ENCODE results near the gene KCNK2.

The KCNK2 gene

DNA sequence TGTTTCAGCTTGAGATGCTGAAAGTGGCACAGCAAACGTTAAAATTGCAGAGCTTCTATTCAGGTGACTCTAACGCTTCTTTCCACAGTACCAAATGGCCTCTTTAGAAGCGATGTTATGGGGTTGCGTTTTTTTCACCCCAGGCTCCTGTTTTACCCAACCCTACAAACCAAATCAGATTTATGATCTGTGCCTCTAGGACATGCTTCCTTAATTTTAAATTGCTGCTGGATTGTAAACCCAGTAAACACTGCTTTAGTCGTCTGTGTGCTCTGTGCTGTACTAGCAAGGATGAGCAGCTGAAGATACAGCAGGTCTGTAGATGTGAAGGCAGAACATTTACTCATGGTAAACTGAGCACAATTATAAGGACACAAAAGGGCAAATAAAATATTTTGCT lies 13.0 kb downstream of the KCNK2 start:
- no peak for DNase-seq (ENCODE audit: low spot score)

DNA sequence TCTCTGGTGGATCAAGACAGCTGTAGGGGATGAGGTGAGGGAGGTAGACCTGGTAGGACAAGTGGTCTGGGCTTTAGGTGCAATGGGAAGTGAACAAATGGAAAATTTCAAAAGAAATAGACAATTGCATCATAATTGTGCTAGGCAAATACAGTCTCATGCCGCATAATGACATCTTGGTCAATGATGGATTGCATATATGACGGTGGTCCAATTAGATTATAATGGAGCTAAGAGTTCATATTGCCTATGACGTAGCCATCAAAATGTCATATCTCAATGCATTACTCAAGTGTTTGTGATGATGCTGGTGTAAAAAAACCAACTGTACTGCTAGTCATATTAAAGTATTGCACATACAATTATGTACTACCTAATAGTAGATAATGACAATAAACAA lies 19.0 kb downstream of the KCNK2 start:
- no peak for DNase-seq (ENCODE audit: low spot score)

DNA sequence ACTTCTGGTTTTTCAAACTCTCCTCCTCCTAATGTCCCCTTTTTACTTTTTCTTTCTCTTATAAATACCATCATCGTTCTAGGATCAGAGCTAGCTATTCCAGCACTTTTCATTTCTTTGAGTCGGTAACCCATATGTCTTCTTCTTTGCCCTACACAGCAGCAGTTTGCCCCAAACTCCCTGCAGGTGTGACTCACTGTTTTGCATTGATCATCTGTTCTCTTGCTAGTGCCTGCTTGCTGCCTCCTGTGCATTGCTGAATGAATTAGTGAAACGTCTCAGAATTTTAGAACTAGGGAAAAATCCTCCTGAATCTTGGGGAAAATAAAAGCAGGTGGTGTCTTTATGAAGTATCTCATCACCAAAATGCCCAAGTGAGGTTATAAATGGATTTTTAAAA lies 21.7 kb downstream of the KCNK2 start:
- DNase-seq (ENCODE audit: low spot score), result no peak

GRCh38 chr1:215106067-215106466 lies 23.5 kb downstream of the KCNK2 start:
- DNase-seq (ENCODE audit: low spot score), result no peak

DNA sequence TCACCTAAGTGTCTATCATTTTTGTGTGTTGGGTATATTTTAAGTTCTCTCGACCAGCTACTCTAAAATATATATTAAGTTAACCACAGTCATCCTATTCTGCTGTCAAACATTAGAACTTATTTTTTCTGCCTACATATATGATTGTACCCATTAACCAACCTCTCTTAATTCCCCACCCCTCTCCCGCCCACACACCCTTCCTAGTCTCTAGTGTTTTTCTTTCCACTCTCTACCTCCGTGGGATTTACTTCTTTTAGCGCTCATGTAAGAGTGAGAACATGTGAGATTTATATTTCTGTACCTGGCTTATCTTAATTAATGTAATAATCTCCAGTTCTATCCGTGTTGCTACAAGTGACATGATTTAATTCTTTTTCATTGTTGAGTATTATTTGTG lies 26.6 kb downstream of the KCNK2 start:
- no peak for DNase-seq (ENCODE audit: low spot score)

- DNase-seq (ENCODE audit: low spot score), result no peak
Observed at GRCh38 chr1:215111916-215112315, 29.4 kb downstream of the KCNK2 start.

DNA sequence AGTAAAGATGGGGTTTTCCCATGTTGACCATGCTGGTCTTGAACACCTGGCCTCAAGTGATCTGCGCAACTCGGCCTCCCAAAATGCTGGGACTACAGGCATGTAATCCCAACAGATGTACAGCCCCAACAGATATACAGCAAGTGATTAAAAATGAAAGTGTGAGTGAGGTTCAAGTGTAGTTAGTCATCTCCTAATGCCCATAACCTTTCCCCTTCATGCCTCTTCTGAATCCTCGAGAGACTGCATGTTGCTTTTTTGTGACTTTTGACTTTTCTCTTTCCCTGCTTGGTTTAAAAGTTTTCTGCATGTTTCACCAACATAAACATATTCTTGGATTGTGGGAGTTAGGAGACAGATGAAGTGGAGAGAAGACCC lies 31.2 kb downstream of the KCNK2 start:
- no peak for DNase-seq (ENCODE audit: low spot score)

GRCh38 chr1:215114154-215114933 lies 31.8 kb downstream of the KCNK2 start:
- DNase-seq (ENCODE audit: low spot score), result no peak

DNA sequence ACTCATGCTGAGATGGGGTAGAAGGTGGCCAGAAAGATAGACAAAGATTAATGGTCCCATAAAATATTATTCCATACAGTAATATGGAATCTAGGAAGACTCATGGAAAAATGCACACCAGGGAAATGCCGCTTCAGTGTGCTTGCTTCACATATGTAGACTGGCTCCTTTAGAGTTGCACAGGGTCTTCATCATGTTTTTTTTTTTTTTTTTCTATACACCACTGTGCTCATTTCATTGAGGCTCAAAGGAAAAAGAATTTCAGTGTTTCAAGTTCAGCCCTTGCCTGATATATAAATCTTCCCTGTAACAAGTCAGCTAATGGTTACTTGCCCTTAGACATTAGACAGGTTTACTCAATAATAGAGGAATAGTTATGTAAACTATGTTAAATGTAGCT lies 33.2 kb downstream of the KCNK2 start:
- DNase-seq (ENCODE audit: low spot score), result no peak

GRCh38 chr1:215118081-215118480 lies 35.5 kb downstream of the KCNK2 start:
- no peak for DNase-seq (ENCODE audit: low spot score)

DNA sequence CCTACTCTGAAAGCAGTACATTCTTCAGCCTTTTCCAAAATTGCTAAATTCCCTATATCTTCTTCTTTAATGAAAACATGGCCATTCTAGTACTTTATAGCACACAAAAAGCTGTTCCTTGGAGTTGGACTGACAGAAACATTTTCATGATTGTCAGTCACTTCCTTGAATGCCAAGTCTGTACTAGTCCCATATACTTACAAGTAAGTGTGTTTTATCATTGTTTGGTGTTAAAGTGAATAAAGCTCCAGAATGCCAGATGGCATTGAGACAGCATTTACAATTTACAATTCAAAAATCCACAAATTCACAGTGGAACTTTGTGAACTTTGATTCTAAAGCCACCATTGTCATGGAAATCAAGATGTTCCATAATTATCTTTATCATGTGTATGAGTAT lies 36.5 kb downstream of the KCNK2 start:
- DNase-seq (ENCODE audit: low spot score), result no peak

DNA sequence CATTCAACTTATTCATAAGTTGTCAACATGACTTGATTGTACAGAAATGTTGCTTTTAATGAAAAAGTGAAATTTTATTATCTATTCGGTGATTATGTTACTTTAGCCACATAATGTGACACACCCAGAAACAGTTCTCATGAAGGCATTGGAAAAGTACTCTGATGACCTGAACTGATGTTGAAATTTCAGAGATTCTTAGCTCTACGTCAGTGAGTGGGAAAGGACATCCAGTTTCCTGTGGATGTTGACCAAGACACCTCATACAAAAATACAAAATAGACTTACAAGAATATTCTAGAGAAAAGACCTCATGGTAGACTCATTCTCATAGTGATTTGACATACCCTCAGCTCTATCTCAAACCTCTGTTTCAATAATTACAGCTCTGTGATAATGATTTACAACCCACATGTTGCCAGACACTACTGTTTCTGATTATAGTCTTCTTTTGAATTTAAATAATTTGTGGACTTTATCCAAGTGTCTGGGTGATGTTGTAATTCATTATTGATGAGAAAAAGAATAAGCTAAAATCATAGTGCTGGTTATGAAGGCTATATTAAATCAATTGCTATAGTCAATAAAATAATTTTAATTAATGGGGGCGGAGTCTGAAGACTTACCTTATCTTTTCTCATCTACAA lies 37.3 kb downstream of the KCNK2 start:
- no peak for DNase-seq (ENCODE audit: low spot score)

DNA sequence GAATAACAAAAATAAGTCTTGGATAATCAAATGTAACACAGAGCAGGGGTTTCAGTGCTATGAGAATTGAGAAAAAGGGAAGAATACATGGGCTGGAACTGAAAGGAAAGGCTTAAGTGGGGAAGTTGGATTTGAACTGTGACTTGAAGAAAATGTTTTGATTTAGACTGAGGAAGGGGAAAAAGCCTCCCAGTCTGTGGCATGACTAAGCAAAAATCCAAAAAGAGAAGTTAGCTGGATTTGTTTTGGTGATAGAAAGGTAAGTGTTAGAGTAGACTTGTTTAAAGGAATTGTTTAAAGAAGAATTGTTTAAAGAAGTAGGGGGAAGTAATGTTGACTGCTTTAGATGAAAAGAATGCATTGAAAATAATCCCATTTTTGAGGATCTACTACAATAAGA lies 46.0 kb downstream of the KCNK2 start:
- no peak for DNase-seq (ENCODE audit: low spot score)

GRCh38 chr1:215131291-215131690 lies 48.8 kb downstream of the KCNK2 start:
- DNase-seq (ENCODE audit: low spot score), result no peak

- no peak for DNase-seq (ENCODE audit: low spot score)
Observed at GRCh38 chr1:215132156-215132555, 49.6 kb downstream of the KCNK2 start.

DNA sequence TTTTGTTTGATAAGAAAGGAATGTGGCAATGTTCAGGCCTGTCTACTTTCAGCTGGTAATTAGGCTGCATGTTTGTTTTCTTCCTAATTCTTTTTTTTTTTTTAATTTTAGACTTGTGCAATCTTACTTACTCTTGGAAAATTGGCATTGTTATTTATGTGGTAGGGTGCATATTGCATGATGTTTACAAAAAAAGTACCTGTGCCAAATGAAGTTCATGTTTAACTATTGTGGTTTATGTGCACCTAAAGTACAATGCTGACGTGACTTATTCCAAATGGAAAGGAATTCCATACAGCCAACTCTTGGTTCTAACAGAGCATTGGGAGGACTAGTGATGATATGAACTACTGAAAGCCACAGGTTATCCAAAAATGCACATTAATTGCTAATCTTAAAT lies 51.0 kb downstream of the KCNK2 start:
- DNase-seq (ENCODE audit: low spot score), result no peak

DNA sequence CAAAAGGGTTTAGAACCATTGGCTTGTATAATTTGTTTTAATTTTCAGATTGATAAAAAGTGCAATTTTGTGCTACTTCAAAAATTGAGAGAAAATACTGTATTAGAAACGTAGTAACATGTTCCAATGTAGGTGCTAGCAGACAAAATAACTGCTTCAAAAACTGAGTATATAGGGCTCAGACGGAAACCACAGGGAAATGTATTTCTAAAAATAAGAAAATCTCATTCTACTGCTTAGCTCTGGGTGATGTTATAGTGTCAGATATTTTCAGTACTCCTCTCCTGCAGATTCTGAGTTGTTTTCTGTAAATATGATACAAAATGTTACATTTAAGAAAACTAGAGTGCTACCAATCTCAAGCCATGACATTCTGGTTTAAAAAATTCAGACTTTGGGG lies 55.4 kb downstream of the KCNK2 start:
- DNase-seq (ENCODE audit: low spot score), result no peak

GRCh38 chr1:215140135-215140534 lies 57.6 kb downstream of the KCNK2 start:
- no peak for DNase-seq (ENCODE audit: low spot score)

DNA sequence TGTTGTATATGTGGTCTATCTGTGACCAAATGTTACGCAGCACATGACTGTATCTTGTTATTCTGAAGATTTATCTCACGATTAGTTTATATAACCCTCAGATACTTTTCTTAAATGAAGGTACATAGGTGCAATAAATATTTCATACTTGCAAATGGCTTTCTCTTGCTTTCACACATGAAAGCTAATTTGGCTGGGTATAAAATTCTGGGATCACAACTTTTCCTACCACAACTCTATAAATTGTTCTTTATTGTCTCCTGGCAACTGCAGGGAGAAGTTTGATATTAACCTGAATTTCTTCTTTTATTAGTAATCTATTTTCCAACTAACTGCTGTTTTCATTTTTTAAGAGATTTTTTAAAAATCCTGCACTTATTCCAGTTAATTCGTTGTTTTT lies 58.9 kb downstream of the KCNK2 start:
- no peak for DNase-seq (ENCODE audit: low spot score)

DNA sequence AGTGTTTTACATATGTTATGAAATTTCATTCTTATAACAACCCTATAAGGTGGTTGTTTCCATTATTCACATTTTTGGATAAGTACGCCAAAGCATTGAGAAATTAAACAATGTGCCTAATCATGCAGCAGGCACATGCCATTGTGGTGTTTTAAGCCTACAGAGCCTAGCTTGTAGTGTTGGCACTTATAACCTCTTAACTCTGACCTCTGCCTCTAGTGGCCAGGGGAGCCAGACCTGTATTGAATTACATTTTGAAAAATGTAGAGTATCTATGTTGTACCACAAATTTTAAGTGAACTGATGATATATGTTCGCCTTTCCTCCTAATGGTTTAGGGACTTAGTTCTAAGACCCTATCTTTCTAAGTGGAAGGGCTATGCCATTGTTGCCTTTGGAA lies 61.0 kb downstream of the KCNK2 start:
- no peak for DNase-seq (ENCODE audit: low spot score)

DNA sequence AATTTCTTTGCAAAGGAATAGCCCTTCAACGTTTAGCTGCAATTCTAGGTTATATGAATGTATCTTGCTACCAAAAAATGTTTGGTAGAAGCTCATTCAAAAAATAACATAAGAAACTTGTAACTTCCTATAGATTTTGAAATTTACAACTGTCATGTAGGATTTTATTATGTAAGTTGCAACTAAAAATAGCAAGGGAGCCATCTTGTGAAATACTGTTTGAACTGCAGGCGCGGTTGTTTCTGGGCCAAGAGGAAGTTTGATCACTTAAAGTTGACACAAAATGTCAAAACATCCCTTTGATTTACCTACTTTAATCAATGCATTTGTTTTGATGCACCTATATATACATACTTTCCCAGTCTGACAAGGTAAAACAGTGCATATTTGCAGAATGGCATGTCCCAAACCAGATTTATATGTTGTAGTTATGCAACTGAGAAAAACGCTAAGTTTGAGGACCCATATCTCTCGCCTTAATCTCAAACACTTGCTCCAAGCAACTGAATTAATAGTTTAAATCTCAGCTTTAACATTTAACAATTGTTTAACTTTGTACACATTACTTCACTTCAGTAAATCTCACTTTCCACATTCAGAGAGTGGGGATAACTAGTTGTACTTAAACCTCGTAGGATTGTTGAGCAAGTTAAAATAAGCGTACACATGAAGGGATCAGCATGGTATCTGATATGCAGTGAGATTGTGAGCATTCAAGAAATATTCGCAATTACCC lies 63.9 kb downstream of the KCNK2 start:
- DNase-seq (ENCODE audit: low spot score), result no peak

- DNase-seq (ENCODE audit: low spot score), result no peak
Observed at GRCh38 chr1:215147024-215147423, 64.5 kb downstream of the KCNK2 start.

DNA sequence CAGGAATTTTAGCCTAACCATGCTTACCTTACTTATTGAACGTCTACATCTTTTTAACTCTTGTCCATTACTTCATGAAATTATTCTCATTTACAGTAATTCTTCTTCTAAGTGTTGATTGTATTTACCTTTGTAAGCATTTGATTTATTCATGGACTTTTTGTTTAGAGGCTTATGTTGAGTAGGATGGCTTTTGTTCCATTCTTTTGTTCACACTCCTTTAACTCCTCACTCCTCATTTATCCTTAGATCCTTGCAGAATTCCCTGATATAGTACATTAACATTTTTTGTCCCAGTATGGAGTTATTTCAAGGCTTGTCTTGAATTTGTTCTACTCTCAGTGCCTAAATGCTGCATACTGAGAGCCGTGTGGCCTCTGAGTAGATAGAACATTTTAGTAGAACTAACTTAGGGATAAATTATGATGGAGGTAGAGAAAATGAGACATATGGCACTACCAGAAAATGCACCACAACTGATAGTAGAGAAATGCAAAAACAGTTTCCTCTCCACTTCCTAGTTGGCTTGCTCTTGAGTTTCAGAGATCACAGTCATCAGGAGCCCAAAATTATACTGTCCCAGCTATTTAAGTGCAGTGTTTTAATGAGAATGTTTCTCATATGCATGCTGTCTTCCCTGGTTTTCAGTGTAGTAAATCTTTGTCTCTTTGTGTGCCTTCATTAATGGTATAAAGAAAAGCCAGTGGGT lies 69.5 kb downstream of the KCNK2 start:
- no peak for DNase-seq (ENCODE audit: low spot score)
